AG04449 (cell line): Measurements from ENCODE around the gene ANKS1A.

ENCODE experiments used
- CTCF ChIA-PET: fragments of 350-600 bp; formaldehyde crosslinking; extraction: SDS; loops from one replicate; lab custom pipeline; 2021; ENCODE audit warnings: antibody characterized with exemption; lab: Yijun Ruan, JAX
- POLR2A ChIA-PET: fragments of 400-600, 350-600 bp; formaldehyde crosslinking; extraction: SDS; loops from one replicate; lab custom pipeline; 2020; ENCODE audit warnings: antibody characterized with exemption, inconsistent platforms; lab: Yijun Ruan, JAX
- DNase-seq: peaks from one replicate; pipeline ENCODE4 v3.0.0-alpha.2; 2010; ENCODE audit warnings: low read depth, low spot score
- H3K4me3 ChIP-seq: 2 replicates; pipeline ENCODE4 v1.5.1; 2011; ENCODE audit warnings: low read depth, mild to moderate bottlenecking, control low read depth, low read length
- TF ChIP-seq, protein P1 (sequence below): IDR thresholded peaks from one replicate; pipeline ENCODE4 v1.5.1; 2011; ENCODE audit warnings: mild to moderate bottlenecking, moderate library complexity, low read length, control low read depth, inconsistent platforms; ENCODE audit not compliant: insufficient read depth; ENCODE audit errors: missing control alignments

Gene ANKS1A

DNA sequence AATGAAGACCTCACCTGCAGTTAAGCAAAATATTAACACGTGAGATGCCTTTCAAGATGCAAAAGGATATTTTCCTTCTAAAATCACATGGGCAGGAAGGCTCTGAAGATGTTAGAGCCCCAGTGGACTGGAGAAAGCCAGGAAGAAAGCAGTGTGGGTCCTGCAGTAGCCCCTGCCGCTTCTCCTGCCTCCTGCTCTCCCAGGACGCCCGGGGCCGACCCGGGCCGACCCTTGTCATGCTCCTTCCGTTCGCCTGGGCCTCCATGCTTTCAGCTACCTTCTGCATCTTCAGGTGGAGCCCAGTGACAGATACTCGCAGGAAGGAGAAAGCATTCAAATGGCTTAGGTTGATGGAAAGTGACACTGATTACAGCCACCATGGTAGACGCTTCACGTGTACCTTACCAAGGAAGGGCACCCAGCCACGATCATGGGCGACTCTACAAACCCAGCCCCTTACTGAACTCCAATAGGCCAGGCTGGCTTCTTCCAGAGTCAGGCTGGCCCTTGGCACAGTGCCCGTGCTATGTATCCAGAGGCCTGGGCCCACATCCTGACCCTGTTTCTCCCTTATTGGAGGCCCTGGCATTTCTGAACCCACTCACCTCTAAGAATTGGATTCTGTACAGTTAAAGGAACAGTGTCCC, 183.1 kb downstream of the ANKS1A start:
- no peak overlapping the region for H3K4me3 ChIP-seq
- ChIA-PET CTCF (no interaction called here), POLR2A (no interaction called here)
- TF ChIP-seq, protein P1, sequence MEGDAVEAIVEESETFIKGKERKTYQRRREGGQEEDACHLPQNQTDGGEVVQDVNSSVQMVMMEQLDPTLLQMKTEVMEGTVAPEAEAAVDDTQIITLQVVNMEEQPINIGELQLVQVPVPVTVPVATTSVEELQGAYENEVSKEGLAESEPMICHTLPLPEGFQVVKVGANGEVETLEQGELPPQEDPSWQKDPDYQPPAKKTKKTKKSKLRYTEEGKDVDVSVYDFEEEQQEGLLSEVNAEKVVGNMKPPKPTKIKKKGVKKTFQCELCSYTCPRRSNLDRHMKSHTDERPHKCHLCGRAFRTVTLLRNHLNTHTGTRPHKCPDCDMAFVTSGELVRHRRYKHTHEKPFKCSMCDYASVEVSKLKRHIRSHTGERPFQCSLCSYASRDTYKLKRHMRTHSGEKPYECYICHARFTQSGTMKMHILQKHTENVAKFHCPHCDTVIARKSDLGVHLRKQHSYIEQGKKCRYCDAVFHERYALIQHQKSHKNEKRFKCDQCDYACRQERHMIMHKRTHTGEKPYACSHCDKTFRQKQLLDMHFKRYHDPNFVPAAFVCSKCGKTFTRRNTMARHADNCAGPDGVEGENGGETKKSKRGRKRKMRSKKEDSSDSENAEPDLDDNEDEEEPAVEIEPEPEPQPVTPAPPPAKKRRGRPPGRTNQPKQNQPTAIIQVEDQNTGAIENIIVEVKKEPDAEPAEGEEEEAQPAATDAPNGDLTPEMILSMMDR, result no peak
- DNase-seq, result no peak

DNA sequence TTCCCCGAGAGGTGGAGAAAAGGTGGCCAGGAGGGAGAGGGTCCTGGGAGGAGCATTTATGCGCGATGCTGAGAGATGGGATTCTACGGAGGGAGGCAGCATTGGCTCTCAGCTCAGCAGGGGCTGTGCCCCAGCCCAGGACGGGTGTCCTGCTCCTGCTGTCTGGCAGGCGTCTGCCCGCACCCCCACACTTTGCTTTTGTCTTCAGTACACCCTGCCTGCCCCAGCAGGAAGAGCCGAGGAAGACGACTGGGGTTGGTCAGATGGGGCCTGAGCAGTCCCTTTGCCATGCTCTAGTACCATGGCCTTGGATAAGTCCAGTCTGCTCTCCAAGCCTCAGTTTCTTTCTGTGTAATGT, 183.6 kb downstream of the ANKS1A start:
- ChIA-PET CTCF (no interaction called here), POLR2A (no interaction called here)
- no peak for DNase-seq
- H3K4me3 ChIP-seq, result no peak overlapping the region
- TF ChIP-seq, protein P1, result no peak

DNA sequence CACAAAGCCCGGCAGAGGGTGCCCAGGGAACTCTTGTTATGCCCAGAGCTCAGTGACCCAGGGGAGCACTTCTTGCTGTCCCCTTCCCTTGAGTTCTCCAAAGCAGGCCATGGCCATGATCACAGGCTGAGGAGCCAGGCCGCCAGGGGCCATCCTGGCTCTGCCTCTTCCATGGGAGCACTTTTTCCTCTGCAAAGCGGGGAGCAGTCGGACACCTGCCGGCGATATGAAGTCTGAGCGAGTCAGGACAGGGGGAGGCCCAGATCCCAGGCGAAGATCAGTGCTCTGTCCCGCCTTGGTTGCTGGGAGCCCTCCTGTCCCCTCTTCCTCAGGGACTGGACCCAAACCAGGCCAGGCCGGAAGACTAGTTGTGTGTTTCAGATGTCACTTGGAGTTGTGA, 184.2 kb downstream of the ANKS1A start:
- TF ChIP-seq, protein P1, result no peak
- H3K4me3 ChIP-seq, result no peak overlapping the region
- ChIA-PET CTCF (interaction anchor here (1.1 kb wide), 1 partner anchor 23 kb away, joined by 3 read pairs; no protein-coding TSS in a partner anchor), POLR2A (no interaction called here)
- no peak for DNase-seq

DNA sequence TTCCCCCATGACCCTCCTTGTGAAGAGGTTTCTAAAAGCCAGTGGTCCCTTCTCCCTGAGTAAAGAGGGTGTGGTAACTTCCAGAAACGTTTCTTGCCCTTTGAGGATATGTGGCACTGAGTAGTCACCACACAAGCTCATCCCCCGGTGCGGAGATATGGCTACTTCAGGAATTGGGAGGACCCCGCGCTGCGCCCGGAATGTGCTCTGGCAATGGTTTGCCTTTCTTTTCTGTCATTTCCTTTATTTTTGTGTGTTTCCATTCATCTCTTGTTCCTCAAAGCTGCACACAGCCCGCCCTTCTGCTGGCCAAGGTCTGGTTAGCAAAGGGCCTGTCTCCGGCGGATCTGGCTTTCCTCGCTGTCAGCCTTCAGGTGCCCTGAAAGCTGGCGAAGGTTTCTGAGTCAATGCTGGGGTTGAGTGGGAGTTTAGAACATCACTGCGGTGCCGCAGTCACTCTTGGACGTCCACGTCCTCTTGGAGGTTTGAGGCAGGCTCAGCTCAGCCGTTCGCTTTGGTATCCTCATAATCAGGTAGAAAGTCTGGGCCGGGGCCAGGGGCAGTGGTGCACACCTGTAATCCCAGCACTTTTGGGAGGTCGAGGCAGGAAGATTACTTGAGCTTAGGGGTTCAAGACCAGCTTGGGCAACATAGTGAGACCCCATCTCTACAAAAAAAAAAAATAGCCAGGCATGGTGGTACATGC, 184.9 kb downstream of the ANKS1A start:
- TF ChIP-seq, protein P1, result no peak
- no peak overlapping the region for H3K4me3 ChIP-seq
- no peak for DNase-seq
- ChIA-PET POLR2A (no interaction called here), CTCF (interaction anchor here (1.1 to 1.4 kb wide), 4 partner anchors 20 to 167 kb away, joined by 3 to 6 read pairs (median 4); no protein-coding TSS in a partner anchor)

DNA sequence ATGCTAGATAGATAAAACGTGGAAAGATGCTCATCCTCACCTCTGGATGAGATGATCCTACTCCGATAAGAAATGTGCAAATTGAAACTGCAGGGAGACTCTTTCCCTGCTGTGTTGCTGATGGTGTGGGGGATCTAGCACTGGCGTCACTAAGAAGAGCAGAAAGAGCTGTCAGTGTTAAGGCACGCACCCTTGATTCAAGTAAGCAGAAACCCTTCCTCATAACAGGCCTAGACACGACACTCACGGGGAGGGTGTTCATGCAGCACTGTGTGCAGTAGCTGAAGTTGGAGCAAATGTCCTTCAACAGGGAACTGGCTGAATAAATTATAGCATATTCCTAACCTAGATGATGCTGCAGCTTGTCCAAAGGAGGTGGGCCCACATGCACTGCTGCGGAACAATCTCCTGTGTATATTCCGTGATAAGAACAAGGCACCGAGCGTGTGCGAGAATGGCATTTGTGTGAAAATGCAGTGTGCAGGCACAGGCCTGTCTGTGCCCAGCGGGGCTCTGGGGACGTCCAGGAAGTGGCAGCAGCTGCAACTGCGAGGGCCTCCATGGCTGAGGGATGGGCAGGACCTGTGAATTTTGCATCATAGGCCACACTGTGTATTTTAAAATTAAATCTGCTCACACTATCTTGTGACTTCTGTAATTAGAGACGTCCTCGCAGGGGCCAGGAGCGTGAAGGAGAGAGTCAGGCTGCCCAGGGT, 188.1 kb downstream of the ANKS1A start:
- no peak overlapping the region for H3K4me3 ChIP-seq
- TF ChIP-seq, protein P1, result no peak
- no peak for DNase-seq
- CTCF ChIA-PET, result no interaction called here
- POLR2A ChIA-PET, result no interaction called here

DNA sequence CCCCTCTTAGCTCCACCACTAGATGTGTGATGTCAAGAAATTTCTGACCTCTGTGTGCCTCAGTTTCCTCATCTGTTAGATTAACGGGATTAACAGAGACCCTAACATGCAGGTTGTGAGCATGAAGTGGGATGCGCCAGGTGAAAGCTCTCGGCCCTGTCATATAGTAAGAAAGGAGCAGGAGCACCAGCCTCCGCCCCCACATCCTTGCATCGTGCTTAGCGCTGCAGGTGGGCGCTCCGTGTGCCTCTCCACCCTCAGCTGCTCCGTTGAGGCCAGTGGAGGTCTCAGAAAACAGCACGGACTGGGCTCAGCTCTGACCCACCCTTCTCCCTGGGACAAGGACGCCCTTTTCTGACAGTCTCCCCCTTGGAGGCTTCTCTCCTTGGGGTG, 188.7 kb downstream of the ANKS1A start:
- no peak overlapping the region for H3K4me3 ChIP-seq
- CTCF ChIA-PET, result no interaction called here
- no peak for DNase-seq
- TF ChIP-seq, protein P1, result no peak
- POLR2A ChIA-PET, result no interaction called here
